Measurements from ENCODE around the gene DCST2.
A peak's percentile ranks its signal among the peaks of the same experiment; 100 is the strongest.

DNA sequence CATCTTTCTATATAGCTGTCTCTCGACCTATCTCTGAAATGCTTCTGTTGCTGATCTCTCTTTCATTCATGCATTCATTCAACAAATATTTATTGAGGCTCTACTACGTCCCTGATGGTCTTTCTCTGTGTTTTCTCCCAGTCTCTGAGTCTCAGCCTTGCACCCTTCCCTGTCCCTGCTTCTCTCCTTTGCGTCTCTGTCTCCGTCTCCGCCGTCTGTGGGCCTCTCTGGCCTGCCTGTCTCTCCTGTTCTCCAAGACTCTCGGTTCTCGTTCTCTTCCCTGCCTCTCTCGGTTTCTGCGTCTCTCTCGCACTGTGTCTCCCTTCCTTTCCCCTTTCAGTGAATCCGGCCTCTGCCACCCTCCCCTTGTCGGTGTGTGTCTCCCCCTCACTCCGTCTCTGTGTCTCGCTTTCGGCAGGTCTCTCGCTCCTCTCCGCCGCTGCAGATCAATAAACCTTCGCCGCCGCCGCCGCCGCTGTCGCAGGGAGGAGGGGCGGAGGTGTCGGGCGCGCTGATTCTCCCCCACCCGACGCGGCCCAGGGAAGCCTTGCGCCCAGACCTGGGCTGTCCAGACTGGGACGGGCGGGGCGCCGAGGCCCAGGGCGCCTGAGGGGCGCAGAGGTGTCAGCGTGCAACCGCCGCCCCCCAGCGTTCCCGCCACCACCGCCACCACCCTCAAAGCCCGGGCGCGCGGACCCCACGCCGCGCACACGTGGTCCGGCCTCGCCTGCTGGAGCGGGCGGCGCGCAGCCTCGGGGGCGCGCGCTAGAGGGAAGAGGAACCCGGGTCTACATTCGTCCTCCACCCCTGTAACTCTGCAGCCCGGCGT lies 48.1 kb upstream of the DCST2 start:
- TF ChIP-seq EP300 (IDR thresholded peaks at IDR 0.05; ENCODE audit: borderline replicate concordance in 1 of 2, control insufficient read depth in 1 of 2, low read depth in 2 of 2, low read length in 2 of 2), result no peak
- TF ChIP-seq EGR1 (IDR thresholded peaks at IDR 0.05; ENCODE audit: borderline replicate concordance in 1 of 2, low read depth in 2 of 2, low read length in 2 of 2), result no peak
- TF ChIP-seq TAF1 (IDR thresholded peaks at IDR 0.05; ENCODE audit: borderline replicate concordance, low read depth, low read length), result no peak
- no peak for TF ChIP-seq IKZF2 (IDR thresholded peaks at IDR 0.05)
- no peak for TF ChIP-seq FOXM1 (IDR thresholded peaks at IDR 0.05; ENCODE audit: low read depth, low read length)
- TF ChIP-seq, protein P1, sequence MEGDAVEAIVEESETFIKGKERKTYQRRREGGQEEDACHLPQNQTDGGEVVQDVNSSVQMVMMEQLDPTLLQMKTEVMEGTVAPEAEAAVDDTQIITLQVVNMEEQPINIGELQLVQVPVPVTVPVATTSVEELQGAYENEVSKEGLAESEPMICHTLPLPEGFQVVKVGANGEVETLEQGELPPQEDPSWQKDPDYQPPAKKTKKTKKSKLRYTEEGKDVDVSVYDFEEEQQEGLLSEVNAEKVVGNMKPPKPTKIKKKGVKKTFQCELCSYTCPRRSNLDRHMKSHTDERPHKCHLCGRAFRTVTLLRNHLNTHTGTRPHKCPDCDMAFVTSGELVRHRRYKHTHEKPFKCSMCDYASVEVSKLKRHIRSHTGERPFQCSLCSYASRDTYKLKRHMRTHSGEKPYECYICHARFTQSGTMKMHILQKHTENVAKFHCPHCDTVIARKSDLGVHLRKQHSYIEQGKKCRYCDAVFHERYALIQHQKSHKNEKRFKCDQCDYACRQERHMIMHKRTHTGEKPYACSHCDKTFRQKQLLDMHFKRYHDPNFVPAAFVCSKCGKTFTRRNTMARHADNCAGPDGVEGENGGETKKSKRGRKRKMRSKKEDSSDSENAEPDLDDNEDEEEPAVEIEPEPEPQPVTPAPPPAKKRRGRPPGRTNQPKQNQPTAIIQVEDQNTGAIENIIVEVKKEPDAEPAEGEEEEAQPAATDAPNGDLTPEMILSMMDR (IDR thresholded peaks at IDR 0.05 in 2 of 3, conservative IDR thresholded peaks at IDR 0.05 in 1 of 3; ENCODE audit: control insufficient read depth in 2 of 3, extremely low read depth in 1 of 3, insufficient read depth in 1 of 3, low read depth in 3 of 3, low read length in 3 of 3), result no peak
- TF ChIP-seq NR2C1 (IDR thresholded peaks at IDR 0.05), result no peak
- no peak for TF ChIP-seq RFX5 (IDR thresholded peaks at IDR 0.05; ENCODE audit: low read depth, low read length)
- TF ChIP-seq, protein P2, sequence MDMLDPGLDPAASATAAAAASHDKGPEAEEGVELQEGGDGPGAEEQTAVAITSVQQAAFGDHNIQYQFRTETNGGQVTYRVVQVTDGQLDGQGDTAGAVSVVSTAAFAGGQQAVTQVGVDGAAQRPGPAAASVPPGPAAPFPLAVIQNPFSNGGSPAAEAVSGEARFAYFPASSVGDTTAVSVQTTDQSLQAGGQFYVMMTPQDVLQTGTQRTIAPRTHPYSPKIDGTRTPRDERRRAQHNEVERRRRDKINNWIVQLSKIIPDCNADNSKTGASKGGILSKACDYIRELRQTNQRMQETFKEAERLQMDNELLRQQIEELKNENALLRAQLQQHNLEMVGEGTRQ (IDR thresholded peaks at IDR 0.05; ENCODE audit: borderline replicate concordance, low read depth, low read length), result no peak
- no peak for TF ChIP-seq RCOR1 (conservative IDR thresholded peaks at IDR 0.05; ENCODE audit: low read depth, low read length)
- TF ChIP-seq SP1 (IDR thresholded peaks at IDR 0.05; ENCODE audit: low read depth, low read length), result no peak
- TF ChIP-seq SUZ12 (IDR thresholded peaks at IDR 0.05; ENCODE audit: unreplicated experiment), result peak; percentile 43
